Ectodermal cell (in vitro differentiated cells): ENCODE data around the gene FAM227B.
"Not testable (repeated sequence)": the region's sequence is repeated elsewhere in the genome, so short reads cannot be mapped to it uniquely, and the experiment has no call there.

ENCODE experiments used
- H3K27ac ChIP-seq: 2 replicates; pipeline ENCODE4 v1.7.0; 2013; ENCODE audit warnings: mild to moderate bottlenecking, low read depth, low read length; ENCODE audit not compliant: insufficient read depth, poor library complexity, severe bottlenecking
- H3K27me3 ChIP-seq: 2 replicates; pipeline ENCODE4 v1.7.0; 2013; ENCODE audit warnings: mild to moderate bottlenecking, low read length; ENCODE audit not compliant: insufficient read depth, control insufficient read depth, poor library complexity, severe bottlenecking
- H3K36me3 ChIP-seq: one replicate; pipeline ENCODE4 v1.7.0; 2013; ENCODE audit warnings: low read length; ENCODE audit not compliant: control insufficient read depth, insufficient read depth
- H3K4me1 ChIP-seq: one replicate; pipeline ENCODE4 v1.7.0; 2013; ENCODE audit warnings: low read length; ENCODE audit not compliant: control insufficient read depth, insufficient read depth
- H3K4me3 ChIP-seq: 2 replicates; pipeline ENCODE4 v1.7.0; 2013; ENCODE audit warnings: low read depth, low read length, control low read depth; ENCODE audit not compliant: insufficient read depth
- H3K9me3 ChIP-seq: 2 replicates; pipeline ENCODE4 v1.7.0; 2013; ENCODE audit warnings: mild to moderate bottlenecking, low read length, moderate library complexity; ENCODE audit not compliant: control insufficient read depth
- WGBS, 2 experiments: methylation state at CpG; one replicate each; pipeline ENCODE4 v1.1.7; 2013; ENCODE audit warnings: missing lambda C conversion rate in 2 of 2; 5-methylcytosine and 5-hydroxymethylcytosine counted together

FAM227B gene

DNA sequence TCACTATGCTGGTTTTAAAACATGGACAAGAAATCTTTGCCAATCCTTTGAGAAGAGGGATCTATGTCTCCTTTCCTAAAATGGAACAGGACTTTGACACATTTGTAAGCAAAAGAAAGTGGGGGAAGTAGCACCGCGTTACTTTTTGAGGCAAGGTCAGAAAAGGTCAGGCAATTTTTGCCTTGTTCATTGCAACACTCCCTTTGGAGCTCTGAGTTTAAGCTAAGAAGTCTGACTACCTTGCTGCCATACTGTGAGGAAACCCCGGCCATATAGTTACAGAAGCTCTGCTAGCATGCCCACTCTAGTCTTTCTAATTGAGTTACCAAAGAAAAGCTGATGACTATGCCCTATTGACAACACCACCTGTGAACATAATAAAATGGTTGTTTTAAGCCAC lies 1.4 kb downstream of the FAM227B start:
- no peak overlapping the region for H3K27ac ChIP-seq
- no peaks in the 10 kb centered on the region for H3K27me3 ChIP-seq
- H3K4me1 ChIP-seq = peaks cover 2% of the 10 kb centered on the region
- H3K4me3 ChIP-seq = no peak overlapping the region
- H3K9me3 ChIP-seq = no peaks in the 10 kb centered on the region
- peaks cover 11% of the 10 kb centered on the region for H3K36me3 ChIP-seq
- WGBS, 2 experiments = 92 to 94% methylated on average over 3 of the region's 3 CpGs

DNA sequence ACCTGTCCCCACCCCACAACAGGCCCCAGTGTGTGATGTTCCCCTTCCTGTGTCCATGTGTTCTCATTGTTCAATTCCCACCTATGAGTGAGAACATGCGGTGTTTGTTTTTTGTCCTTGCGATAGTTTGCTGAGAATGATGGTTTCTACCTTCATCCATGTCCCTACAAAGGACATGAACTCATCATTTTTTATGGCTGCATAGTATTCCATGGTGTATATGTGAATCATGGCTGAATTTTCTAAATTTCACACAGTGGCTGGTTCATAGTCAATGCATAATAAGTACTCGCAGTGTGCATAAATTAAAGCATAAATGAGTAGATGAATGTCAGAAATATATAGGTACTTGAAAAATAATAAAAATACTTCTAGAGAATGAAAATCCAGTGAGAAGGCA lies 8.4 kb downstream of the FAM227B start:
- H3K4me3 ChIP-seq, H3K4me1 ChIP-seq, H3K9me3 ChIP-seq, H3K36me3 ChIP-seq, H3K27ac ChIP-seq, H3K27me3 ChIP-seq: not testable (repeated sequence)
- 100% methylated on average over 1 of the region's 3 CpGs; no CpG with 5 or more reads in 1 of the 2 experiments for WGBS, 2 experiments

DNA sequence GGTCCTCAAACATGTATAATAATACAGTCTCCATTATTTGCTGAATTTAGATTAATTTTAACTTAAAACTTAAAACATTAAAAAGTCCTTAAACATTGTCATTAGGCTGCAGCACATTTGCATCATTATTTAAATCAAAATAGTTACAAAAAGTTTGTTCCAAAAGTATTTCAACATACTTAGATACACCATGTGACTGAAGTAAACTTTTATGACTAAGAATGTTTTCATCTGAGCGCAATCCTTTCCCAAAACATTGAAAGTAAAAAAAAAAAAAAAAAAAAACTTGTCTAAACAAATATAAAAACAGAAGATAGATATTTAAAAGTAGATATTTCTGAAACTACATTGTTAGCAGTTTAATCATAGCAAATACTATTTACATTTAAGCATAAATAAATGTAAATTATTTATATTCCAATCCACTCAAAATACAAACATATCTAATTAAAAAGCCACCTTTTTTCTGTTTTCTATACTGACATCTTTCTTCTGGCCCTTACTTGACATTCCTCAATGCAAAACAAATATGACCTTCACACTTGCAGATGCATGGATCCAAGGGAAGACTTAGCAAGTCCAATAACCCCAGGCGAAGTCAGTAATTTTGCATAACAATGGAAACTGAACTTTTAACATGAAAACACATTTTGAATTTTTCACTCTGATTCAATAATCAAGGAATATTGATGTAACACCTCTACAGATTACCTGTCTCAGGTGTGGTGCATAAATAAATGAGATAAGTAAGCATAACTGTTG lies 10.3 kb downstream of the FAM227B start:
- peaks cover 8% of the 10 kb centered on the region for H3K36me3 ChIP-seq
- no peak overlapping the region for H3K4me3 ChIP-seq
- no peaks in the 10 kb centered on the region for H3K27me3 ChIP-seq
- WGBS, 2 experiments = 73 to 81% methylated on average over 1 of the region's 2 CpGs
- H3K9me3 ChIP-seq = no peaks in the 10 kb centered on the region
- no peaks in the 10 kb centered on the region for H3K4me1 ChIP-seq
- H3K27ac ChIP-seq = no peak overlapping the region

DNA sequence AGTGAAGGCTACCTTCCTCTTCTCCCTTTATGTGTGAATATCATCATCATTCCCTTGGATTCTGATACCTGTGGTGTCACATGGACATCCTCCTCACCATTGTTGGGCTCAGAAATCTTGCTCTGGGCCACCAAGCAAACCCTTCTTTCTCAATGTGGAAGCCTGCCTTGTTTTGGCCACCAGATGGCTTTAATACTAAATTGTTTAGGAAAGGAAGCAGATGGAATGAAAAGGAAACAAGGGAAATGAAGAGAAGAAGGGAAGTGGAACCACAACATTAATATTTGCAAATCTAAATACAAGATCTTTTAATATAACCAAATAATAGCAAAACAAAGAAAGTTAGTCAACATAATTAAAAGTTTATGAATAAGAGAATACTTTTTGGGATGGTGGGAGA lies 14.0 kb downstream of the FAM227B start:
- no peak overlapping the region for H3K4me3 ChIP-seq
- H3K36me3 ChIP-seq = no peaks in the 10 kb centered on the region
- no peaks in the 10 kb centered on the region for H3K4me1 ChIP-seq
- no peaks in the 10 kb centered on the region for H3K27me3 ChIP-seq
- no peak overlapping the region for H3K27ac ChIP-seq
- H3K9me3 ChIP-seq = no peaks in the 10 kb centered on the region

DNA sequence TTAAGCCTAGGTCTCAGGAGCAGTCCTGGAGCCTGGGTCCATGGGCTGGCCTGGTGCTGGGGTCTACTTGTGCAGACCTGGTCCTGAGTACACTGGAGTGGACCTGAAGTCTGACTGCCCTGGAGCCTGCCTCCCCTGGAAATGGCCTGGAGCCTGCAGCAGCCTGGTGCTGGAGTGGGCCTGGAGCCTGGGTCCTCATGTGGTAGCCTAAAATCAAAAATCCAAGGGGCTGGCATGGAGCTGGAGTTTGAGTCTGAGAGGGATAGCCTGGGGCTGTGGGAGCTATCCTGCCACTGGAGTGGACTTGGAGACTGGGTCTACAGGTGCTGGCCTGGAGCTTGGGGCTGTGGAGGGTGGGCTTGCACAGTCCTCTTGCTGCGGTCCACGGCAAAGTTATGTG lies 15.0 kb downstream of the FAM227B start:
- no peaks in the 10 kb centered on the region for H3K27me3 ChIP-seq
- H3K9me3 ChIP-seq = no peaks in the 10 kb centered on the region
- 93 to 94% methylated on average over 2 of the region's 2 CpGs for WGBS, 2 experiments
- no peaks in the 10 kb centered on the region for H3K36me3 ChIP-seq
- H3K4me1 ChIP-seq = no peaks in the 10 kb centered on the region
- no peak overlapping the region for H3K4me3 ChIP-seq
- H3K27ac ChIP-seq = no peak overlapping the region

DNA sequence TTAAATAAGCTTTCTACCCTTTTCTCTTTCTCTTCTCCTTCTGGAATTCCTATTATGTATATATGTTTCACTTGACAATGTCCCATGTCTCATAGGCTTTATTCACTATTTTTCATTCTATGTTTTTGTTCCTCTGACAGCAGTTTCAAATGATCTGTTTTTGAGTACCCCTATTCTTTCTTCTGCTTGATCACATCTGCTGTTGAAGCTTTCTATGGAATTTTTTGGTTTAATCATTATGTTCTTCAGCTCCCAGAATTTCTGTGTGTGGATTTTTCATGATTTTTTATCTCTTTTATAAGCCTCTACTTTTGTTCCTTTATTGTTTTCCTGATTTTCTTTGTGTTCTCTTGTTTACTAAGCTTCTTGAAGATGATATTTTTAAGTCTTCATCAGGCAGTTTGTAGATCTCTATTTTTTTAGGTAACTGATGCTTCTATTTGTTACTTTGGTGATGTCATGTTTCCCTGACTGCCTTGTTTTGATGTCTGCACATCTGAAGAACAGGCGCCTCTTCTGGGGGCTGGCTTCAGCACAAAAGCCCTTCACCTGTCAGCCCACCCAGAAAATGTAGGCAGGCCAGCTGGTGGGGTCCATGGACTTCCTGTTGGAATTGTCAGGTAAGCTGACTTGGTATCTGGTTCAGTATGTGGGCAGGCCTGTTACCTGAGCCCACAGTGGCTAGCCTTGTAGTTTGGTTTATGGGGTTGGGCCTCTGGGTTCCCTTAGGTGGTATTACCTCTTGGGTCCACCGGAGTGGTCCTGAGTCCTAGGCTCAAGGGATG lies 15.8 kb downstream of the FAM227B start:
- no peak overlapping the region for H3K27ac ChIP-seq
- no peaks in the 10 kb centered on the region for H3K9me3 ChIP-seq
- 96 to 97% methylated on average over 2 of the region's 2 CpGs for WGBS, 2 experiments
- H3K36me3 ChIP-seq = no peaks in the 10 kb centered on the region
- H3K4me1 ChIP-seq = no peaks in the 10 kb centered on the region
- no peak overlapping the region for H3K4me3 ChIP-seq
- H3K27me3 ChIP-seq = no peaks in the 10 kb centered on the region

DNA sequence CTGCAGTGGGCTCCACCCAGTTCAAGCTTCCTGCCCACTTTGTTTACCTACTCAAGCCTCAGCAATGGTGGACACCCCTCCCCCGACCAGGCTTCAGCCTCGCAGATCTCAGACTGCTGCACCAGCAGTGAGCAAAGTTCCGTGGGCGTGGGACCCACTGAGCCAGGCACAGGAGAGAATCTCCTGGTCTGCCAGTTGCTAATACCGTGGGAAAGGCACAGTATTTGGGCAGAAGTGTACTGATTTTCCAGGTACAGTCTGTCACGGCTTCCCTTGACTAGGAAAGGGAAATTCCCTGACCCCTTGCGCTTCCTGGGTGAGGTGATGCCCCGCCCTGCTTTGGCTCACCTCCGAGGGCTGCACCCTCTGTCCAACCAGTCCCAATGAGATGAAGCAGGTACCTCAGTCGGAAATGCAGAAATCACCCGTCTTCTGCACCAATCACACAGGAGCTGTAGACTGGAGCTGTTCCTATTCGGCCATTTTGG lies 27.7 kb downstream of the FAM227B start:
- H3K36me3 ChIP-seq, H3K27ac ChIP-seq, H3K4me1 ChIP-seq, H3K27me3 ChIP-seq, H3K9me3 ChIP-seq, H3K4me3 ChIP-seq: not testable (repeated sequence)
- WGBS, 2 experiments = 93 to 94% methylated on average over 12 of the region's 12 CpGs

DNA sequence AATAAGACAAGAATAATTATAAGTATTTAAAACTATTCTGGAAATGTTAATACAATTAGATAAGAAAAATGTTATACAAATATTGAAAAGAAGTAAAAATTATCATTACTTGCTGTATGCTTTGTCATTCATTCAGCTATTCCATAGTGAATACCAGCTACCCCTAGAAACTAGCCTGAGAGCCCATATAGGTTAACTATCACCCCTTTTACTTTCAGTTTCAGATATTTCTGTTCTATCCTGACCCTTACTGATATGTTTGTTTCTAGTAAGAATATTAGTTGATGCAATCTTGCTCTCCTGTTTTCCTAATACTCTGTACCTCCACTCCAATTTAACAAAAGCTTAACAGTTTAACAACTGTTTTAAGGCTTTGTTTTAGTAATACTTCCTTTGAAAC lies 31.6 kb downstream of the FAM227B start:
- Histone ChIP-seq H3K9me3 (no peaks in the 10 kb centered on the region), H3K36me3 (no peaks in the 10 kb centered on the region), H3K27me3 (no peaks in the 10 kb centered on the region), H3K4me1 (no peaks in the 10 kb centered on the region), H3K27ac (no peak overlapping the region), H3K4me3 (no peak overlapping the region)

DNA sequence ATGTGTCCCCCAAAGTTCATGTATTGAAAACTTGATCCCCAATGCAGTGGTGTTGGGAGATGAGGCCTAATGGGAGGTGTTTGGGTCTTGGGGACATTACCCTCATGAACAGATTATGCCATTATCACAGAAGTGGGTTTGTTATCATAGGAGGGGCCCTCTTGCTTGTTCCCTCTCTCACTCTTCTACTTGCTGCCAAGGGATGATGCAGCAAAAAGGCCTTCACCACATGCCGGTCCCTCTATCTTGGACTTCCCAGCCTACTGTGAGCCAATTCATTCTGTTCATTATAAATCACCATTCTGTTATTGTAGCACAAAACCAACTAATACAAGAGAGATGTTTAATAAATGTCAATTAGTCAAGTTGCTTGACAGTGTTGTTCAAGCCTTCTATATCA lies 47.2 kb downstream of the FAM227B start:
- no peaks in the 10 kb centered on the region for H3K36me3 ChIP-seq
- H3K27ac ChIP-seq = no peak overlapping the region
- no peaks in the 10 kb centered on the region for H3K27me3 ChIP-seq
- WGBS, 2 experiments = 88 to 92% methylated on average over 1 of the region's 1 CpG
- H3K4me1 ChIP-seq = no peaks in the 10 kb centered on the region
- H3K9me3 ChIP-seq = no peaks in the 10 kb centered on the region
- H3K4me3 ChIP-seq = no peak overlapping the region

DNA sequence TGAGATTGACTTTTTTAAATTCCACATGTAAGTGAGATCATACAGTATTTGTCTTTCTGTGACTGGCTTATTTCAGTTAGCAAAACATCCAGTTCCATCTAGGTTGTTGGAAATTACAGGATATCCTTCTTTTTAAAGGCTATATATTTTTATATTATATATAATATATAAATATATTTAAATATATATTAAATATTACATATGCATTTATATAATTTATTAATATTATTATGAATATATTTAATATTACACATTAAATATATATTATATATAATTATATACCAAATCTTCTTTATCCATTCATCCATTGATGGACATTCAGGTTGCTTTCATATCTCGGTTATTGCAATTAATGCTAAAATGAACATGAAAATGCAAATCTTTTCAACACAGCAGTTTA lies 49.9 kb downstream of the FAM227B start:
- H3K27me3 ChIP-seq = no peaks in the 10 kb centered on the region
- 100% methylated on average over 1 of the region's 1 CpG for WGBS, 2 experiments
- H3K27ac ChIP-seq = no peak overlapping the region
- H3K36me3 ChIP-seq = no peaks in the 10 kb centered on the region
- no peak overlapping the region for H3K4me3 ChIP-seq
- no peaks in the 10 kb centered on the region for H3K4me1 ChIP-seq
- H3K9me3 ChIP-seq = no peaks in the 10 kb centered on the region
